CD4-positive, alpha-beta T cell treated with Interleukin-10 for 1 hour (primary cell): ENCODE results near the gene KIAA1210.

ENCODE experiments used
- DNase-seq: peaks from one replicate; pipeline ENCODE4 v3.0.0-alpha.2; 2020

Gene KIAA1210

DNA sequence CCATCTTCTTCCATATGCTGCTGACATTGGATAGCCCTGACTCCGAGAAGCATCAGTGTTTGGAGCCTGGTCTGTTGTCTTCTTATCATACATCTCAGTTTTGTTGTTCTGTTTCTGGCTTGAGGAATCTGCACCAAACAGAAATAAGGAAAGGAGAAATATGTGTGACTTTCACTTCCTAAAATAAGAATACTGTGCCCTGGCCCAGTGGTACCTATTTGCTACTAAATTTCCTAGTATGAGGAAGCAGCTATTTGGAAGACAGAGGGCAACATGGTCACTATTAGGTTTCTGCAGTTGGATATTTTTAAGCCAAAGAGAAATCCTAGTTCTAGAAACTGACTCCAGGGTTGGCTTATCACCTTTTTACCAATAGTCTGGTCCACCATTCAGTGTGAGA, 38.0 kb downstream of the KIAA1210 start:
- DNase-seq, result no peak

GRCh38 chrX:119087121-119087520, 40.5 kb downstream of the KIAA1210 start:
- no peak for DNase-seq

DNA sequence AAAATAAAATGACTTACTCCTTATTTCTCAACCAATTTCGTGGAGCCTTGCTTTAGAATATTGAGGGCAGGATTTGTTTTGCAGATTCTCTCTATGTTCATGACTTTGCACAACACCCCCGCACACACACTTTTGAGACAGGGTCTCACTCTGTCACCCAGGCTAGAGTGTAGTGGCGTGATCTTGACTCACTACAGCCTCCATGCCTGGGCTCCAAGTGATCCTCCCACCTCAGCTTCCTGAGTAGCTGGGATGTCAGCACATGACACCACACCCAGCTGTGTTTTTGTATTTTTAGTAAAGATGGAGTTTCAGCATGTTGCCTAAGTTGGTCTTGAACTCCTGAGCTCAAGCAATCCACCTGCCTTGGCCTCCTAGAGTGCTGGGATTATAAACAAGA, 42.8 kb downstream of the KIAA1210 start:
- no peak for DNase-seq

DNA sequence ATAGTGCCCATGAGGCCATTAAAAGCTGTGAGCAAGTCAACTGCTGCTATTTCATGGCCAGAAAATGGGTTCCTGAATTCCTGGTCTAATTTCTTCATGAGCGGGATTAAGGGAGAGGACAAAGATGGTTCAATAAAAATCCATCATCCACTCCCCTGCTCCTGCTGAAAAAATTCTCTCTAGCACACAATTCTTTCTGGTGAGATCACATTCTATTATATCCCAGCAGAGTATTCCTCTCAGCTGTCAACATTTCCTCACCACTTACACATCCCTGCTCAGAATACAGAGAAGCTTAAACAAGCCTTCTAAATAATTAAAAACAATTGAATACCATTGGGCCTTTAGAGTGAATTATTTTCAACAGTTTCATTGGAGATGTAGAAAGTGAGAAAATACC, 45.3 kb downstream of the KIAA1210 start:
- no peak for DNase-seq

GRCh38 chrX:119075270-119076025, 52.2 kb downstream of the KIAA1210 start:
- DNase-seq, result no peak

GRCh38 chrX:119073911-119074310, 53.7 kb downstream of the KIAA1210 start:
- no peak for DNase-seq

DNA sequence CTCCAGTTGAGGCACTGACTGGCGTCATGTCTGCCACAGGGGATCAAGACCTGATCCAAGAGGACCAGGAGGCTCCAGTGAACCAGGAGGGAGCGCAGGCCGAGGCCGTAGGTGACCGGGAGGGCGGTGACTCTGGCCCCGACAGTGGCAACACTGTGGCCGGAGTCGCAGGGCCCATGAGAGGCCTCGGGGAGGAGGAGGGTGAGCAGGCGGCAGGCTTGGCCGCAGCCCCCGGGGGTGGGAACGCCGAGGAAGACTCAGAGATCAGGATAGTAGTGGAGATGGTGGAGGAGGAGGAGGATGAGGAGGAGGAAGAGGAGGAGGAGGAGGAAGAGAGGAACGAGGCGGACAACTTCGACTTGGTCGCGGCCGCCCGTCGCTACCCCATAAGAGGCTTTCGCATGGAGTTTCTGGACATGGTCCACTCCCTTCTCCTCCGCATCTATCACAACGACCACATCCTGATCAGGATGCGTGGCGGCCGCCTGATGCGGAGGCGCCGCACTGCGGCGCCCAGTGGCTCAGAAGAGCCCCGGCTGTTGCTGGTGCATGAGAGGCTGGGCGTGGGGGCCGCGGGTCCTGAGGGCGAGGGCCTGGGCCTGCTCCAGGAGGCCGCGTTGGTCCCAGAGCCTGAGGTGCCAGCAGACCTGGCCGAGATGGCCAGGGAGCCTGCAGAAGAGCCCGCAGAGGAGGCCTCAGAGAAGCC, 54.3 kb downstream of the KIAA1210 start:
- no peak for DNase-seq

DNA sequence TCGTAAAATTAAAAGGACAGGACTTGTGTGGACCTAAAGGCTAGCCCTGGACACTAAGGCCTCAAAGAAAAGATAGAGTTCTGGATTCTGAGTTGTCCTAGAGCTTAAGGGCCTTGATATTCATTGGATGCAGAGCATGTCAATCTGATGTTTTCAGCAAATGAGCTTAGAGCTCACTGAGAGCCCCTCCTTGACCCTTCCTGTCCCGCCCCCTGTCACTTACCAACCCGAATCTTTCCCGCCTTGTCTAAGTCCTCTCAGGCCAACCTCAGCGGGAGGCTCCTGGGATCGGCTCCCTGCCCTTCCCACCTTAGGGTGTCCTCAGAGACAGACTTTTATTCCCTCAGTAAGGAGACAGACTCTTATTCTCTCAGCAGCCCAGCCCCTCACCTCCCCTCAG, 54.9 kb downstream of the KIAA1210 start, which contains the start of gene CT47C1:
TSS of gene CT47C1 (plus strand) at position 250 of the 400 bp plus-strand sequence. CDS start 233 bp downstream, outside the sequence.
- DNase-seq, result no peak

DNA sequence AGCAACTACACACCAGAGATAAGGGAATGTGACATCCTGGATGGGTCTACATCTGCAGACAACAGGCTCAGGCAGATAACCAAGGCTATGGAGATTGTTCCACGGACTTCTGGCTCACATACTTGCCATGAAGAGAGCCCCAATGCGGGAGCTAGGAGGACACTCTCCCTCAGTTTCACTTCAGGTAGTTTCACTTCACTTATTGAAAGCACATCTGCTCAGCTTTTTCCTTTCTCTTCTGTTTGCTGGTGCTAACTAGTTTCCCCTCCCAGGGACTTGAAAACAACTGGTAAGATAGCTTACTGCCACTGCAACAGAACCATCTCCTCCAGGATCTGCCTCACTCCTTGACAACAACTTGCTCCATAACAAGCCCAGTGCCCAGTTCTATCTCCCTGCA, 56.2 kb downstream of the KIAA1210 start:
- no peak for DNase-seq

DNA sequence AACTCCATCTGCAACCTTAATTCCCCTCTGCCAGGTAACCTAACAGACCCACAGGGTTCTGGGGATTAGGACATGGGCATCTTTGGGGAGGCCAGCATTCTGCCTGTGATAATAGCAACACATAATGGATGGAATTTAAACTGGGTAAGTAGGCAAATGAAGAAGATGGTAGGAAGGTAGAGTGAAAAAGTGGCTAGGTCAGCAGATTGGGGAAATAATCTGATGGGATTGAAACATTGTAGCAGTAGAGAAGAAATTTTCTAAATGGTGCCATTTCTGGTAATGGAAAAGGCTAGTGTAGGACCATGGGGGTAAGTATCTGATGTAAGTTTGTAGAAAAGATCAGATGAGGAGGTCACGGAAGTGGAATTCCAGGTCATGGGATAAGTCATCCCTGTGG, 57.9 kb downstream of the KIAA1210 start:
- no peak for DNase-seq

DNA sequence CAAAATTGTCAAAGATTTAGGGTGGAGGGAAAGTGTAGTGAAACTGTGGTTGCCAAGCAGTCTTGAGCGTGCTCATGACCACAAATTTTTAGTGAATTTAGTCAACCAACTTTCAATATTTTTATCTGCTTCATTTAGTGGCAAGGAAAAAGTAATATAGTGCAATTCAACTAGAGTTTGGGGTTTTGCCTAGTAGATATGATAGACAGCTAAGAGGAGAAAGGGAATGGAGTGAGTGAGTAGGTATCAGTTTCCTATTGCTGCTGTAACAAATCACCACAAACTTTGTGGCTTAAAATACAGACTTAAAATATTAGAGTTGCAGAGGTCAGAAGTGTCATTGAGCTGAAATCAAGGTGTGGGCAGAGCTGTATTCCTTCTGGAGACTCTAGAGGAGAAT, 58.5 kb downstream of the KIAA1210 start:
- DNase-seq, result no peak

DNA sequence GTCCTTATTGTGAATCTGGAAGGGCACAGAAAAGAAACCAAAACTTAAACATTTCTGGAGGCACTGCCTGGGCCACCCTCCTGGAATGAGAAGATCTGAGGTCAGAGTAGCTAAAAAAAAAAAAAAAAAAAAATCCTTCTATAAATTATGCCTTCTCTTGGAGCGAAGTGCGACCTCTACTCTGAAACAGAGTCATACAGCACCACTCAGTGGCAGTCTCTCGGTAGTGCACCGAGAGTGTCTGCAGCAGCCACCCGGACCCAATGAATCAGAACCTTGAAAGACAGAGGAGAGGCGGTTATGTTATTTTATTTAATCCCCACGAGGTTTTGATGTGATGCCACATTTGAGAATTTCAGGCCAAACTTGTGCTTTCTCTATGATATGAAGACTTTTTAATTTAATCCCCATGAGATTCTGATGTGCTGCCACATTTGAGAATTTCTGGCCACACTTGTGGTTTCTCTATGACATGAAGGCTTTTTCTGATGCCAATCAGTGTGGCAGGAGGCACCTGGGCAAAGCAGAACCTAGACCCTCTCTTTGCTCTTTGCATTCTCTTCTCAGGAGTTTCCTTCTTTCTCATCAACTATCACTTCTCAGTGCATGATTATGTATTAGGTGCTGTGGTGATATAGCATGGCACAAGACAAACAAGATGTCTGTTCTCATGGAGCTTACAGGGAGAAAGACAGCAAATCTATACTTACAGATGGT, 60.4 kb downstream of the KIAA1210 start:
- DNase-seq, result peak; percentile 23

DNA sequence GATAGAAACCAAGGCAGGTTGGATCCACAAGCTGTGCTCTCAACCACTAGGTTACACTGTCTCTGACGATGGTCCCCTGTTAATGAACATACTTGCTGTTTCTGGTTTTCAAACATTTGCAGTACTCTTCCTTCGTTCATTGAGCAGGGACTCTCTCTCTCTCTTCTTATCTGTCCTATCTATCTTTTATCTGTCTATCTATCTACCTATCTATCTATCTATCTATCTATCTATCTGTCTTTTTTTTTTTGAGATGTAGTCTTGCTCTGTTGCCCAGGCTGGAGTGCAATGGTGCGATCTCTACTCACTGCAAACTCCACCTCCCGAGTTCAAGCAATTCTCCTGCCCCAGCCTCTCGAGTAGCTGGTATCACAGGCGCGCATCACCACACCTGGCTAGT, 64.2 kb downstream of the KIAA1210 start:
- no peak for DNase-seq

DNA sequence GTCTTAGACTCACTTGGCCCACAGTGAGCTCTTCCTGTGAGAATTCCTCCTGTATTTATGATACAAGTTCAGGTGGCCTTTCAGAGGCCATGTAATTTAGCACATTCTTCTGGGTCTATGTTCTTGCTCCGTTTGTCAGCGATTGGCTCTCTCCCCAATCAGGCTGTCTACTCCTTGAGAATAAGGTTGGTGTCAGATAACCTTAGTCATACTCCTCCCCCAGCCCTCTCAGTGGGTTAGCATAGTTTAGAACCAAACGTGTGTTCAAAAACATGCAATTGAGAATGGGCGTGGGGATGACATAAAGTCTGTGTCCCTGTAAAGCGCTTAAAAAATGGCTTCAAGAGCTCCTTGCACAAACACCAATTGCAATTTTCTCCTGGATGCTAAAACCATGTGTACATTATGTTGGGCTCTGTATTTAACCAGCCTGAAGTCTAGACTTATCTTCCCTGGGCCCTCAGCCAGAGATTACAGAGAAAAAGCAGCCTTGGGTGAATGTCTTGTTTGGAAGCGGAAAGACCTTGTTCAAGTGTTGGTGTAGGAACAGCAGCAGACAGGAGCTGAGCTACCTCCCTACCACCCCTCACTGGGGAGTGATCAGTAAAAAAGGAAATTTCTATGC, 64.8 kb downstream of the KIAA1210 start:
- DNase-seq, result no peak

- DNase-seq, result no peak
Observed at GRCh38 chrX:119055687-119056086, 71.9 kb downstream of the KIAA1210 start.

- DNase-seq, result no peak
Observed at GRCh38 chrX:119045884-119046283, 81.7 kb downstream of the KIAA1210 start.

DNA sequence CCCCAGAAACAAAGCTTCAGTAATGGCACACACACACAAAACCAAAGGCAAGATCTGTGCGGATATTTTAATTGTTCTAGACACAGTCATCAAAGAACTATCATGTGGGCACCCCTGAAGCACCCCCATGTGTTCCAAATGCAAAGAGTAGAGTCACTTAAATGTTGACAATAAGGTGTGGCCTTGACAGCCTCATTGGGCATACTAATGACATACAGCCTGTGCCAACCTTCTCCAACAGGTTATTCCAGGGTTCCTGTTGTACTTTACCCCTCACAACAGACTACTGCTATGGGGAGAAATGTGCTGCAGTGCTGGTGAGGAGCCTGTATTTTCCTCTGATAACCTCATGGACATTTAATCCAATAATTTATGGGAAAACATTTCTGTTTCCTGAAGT, 84.6 kb downstream of the KIAA1210 start:
- DNase-seq, result no peak

DNA sequence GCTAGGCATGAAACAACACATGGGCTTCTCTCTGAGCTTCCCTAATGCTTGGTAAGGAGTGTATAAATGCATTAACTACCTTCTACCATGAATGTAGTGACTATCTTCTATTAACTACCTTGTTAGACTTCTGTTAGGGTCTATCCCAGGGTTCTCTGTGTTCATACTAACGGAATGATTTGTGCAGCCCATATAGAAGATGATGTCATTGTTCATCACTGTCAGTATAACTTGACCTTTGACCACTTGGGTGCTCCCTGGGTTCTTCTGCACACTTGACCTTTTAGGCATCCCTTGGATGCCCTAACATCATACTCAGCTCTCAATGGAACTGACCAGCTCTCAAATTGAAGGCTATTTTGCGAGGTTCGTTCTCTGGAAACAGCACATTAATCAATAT, 85.6 kb downstream of the KIAA1210 start:
- no peak for DNase-seq

- no peak for DNase-seq
Observed at GRCh38 chrX:119041175-119041574, 86.4 kb downstream of the KIAA1210 start.

DNA sequence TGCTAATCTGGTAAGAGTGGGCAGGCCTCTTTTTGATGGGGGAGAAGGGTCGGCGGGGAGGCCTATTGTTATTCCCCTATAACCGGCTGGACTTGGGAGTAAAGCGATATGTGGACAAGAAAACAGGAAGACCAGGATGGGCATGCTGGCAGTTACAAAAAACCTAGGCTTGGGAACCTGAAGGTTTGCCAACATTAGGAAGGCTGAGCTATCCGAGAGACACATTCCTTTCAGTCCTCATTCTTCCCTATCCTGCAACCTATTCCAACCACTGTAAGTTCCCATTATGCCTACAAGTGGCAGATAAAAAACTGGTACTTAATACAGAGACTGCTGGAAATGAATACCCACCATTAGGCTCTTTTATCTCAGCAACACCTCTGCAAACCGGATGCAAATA, 87.2 kb downstream of the KIAA1210 start:
- DNase-seq, result no peak

- no peak for DNase-seq
Observed at GRCh38 chrX:119036107-119037029, 91.2 kb downstream of the KIAA1210 start.

DNA sequence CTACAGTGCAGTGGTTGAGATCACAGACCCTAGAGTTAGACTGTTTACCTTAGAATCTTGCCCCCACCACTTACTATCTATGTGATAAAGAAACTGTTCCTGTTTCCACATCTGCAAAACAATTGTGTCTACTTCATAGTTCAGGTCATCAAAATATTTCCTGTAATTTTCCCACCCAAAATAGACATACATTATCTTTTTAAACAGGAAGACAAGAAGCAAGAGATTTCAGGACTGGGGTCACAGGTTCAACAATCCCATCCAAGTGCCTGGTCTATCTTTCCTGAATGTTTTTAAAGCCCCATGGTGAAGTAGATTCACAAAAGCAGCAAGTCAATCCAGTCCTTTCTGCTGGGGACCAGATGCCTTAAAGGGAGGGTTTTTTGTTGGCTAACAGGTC, 96.6 kb downstream of the KIAA1210 start:
- no peak for DNase-seq
